AML-193 (cell line): ENCODE results near the gene PXDN.

Source experiments
- DNase-seq, 2 experiments: peaks; one replicate each; lab custom pipeline; 2025; lab: John Stamatoyannopoulos, UW

Gene PXDN

DNA sequence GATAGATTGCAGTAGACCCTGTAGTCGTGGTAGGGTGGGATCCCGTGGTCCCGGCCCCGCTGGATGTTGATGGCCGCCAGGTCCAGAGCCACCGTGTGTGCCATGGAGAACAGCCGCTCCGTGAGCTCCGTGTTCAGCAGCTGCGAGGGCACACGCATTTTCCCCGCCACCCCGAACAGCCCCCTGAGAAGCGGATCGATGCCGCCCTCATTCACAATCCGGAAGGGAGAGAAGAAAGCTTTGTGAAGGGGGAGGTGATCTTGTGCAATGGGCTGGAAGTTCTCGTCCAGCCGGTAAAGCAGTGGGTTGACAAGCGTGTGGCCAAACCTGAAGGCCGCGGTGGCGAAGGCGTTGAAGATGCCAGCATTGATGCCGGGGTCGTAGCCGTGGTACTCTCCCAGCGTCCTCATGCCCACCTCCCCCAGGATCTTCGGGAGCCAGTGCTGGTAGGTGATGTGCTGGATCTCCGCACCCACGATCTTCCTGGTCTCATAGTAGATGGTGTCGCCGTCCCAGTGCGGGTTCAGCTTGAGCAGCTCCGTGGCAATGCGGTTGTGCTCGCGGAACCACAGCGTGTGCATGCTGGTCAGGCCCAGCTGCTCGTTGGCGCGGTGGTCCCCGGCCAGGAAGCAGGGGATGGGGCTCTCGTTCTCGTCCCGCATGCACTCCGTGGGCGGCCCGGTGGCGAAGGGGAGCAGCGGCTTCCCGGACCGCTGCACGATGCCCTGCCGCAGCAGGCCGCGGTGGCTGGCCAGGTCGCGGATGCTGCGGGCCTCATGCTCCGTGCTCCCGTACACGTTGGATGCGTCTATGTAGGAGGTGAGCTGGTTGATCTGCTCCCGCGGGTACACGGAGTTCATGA, 95.8 kb downstream of the PXDN start:
- DNase-seq, result no peak

GRCh38 chr2:1647417-1648240, 96.7 kb downstream of the PXDN start:
- DNase-seq, result no peak

- DNase-seq, result no peak
Measured at GRCh38 chr2:1645761-1646476, 98.4 kb downstream of the PXDN start.

- no peak for DNase-seq
Measured at GRCh38 chr2:1644427-1644826, 99.9 kb downstream of the PXDN start.

DNA sequence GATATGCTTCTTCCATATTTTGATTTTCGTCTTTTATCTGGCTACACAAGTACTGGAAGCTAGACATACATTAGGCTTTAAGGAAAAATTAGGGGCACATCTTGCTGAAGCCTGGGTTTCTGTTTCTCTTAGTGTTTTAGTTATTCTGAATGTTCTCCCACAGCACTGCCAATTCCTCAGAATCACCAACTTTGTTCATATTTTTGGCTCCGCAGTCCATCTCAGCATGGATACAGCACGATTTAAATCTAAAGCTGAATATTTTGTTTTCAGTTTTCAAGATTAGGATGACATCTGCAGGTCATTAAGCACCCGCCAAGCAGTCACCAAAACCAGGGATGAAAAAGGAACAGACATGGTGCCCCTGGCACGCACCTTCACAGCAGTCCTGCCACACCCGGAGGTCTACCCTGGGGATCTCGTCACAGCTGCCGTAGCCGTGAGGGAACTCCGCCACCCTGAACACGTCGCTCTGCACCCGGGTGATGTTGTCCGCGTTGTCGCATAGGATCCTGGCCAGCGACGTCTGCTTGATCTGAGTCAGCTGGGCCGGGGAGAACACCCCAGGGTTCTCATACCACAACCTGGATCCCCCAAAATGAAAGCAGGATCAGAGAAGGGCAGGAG, 101.2 kb downstream of the PXDN start:
- DNase-seq, result no peak

GRCh38 chr2:1642066-1642861, 102.1 kb downstream of the PXDN start:
- no peak for DNase-seq

- DNase-seq, result no peak
Measured at GRCh38 chr2:1641523-1641922, 102.8 kb downstream of the PXDN start.

- DNase-seq, result no peak
Measured at GRCh38 chr2:1640301-1641135, 103.8 kb downstream of the PXDN start.

DNA sequence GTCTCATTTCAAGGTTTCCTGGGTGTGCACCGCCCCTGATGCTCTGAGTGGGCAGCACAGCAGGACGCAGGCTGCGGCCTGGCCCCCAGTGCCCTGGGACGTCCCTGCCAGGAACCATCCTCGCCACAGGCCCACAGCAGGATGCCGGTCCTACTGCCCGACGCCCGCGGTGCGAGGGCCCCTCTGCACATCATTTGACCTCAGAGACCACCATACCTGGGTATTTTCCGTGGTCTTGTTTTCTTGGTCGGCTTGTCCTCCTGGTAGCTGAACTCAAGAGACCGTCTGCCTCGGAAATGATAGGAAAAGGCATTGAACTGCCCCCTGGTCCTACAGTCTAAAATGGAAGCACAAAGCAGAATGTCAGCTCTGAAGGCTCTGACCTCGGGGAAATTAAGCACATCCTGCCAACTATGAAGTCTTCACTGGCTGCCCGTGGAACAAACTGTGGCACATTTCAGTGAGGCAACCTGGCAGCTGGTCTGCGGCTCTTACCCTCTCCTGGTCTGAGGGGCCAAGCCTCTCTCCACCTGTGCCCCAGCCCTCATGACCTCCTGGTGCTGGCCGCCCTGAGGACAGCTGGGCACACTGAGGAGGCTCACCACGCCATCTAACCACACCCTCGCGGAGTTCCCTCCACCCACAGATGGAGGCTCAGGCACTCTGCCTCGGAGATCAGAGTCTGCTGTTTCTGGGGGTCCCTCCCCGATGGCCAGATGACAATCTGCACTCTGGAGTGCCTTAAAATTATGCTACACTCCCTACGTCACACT, 105.0 kb downstream of the PXDN start:
- DNase-seq, result no peak

DNA sequence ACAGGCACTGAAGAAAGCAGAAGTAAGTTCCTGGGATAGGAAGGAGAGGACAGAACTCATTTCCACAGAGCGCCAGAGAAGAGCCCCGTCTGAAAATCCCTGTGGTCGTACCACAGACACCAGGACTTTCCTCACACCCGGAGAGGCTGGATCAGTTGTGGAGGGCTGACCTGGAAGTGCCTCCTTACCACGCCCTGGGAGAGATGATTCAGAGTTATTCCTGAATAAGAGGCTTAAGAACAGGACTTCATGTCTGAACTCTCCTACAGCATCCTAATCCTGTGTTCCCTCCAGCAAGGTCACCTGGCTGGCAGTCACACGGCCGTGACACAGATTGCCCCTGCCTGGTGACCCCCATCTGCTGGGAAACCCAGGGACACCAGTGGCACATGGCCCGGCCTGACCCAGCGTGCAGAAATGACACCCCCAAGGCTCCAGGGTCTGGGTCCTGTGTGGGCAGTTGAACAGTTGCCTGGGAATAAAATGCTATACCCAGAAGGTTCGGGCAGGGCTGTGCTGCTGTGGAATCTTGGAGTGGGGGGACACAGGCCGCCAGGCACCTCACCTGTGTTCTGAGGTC, 105.9 kb downstream of the PXDN start:
- DNase-seq, result no peak

DNA sequence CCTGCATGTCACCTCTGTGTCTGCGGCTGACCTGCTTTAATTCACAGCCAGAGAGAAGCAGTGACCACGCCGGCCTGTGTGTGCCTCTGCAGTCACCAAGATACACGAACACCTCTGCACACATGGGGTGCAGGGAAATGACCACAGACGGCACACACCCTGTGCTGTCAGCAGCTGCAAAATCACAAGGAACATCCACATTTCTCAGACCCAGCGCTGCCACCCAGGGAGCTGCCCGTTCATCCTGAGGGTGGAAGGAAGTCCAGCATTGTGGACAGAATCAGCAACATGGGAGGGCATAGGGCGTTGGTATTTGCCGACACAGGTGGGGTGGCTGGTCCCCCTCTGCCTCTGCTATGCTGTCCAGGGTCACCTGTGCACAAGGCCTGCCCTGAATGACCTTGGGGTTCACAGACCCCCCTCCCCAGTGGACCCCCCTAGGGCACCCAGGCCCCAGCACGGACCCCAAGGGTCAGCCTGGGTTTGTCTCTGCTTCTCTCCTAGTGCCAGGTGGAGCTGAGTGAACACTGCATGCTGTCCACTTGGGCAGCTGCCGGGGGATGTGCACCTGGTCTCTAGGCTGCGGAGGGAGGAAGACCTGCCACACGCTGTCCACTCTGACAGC, 107.4 kb downstream of the PXDN start:
- DNase-seq, result no peak

GRCh38 chr2:1635823-1636222, 108.5 kb downstream of the PXDN start:
- DNase-seq, result no peak

DNA sequence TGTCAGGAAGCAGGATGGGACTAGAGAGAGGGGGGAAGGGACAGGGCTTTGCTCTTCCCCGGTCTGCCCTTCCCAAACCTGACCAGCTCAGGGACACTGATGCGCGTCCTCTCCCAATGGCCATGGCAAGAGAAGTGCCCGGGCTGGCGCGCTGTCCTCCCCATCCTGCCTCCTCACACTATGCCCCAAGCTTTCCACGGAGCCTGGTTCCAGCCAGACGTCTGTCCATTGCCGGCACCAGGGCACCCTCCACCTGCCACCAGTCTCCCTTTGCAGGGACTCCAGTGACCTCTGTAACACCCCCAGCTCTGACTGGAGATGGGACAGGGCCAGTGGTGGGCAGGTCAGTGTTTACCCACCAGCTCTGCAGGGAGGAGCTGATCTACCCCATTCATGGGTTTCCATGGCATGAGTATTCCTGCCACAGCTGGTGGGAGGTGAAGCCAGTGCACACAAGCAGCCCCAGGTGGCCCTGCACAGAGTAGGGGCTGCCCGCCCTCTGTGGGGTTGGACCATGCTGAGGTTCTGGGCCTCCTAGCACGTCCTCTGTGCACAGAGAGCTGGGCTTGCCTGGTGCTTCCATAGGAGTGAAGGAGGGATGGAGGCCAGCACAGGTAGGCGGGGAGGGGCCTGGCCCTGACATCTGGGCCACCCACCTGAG, 109.5 kb downstream of the PXDN start:
- no peak for DNase-seq

DNA sequence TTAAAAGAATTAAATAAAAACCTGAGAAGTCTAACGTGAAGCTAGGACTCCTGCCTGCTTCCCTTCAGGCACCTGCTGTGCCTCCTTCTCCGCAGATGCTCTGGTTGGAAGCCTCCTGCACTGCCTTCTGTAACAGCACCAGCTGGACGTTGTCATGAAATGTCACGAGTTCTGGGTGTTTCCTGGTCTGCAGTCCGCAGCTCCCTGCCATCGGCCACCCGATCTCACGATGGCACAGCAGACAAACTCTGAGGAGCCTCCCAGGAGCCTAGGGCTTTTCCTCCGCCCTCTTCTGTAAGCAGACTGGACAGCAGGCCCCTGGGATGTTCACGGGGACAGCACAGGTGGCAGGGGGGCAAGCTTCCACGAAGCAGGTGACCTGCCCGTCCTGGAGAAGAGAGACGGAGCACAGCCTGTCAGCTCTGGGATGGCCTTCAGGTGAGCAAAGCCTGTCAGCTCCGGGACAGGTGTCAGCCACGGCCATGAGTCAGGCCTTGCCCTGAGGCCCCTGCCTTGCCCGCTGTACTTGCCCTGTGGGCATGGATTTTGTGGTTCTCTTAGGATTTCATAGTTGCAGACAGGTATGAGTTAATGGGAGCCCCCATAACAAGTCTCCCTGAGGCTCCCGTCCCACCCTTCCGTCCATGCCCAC, 110.3 kb downstream of the PXDN start:
- DNase-seq, result no peak

- DNase-seq, result no peak
Measured at GRCh38 chr2:1633092-1633671, 111.1 kb downstream of the PXDN start.

DNA sequence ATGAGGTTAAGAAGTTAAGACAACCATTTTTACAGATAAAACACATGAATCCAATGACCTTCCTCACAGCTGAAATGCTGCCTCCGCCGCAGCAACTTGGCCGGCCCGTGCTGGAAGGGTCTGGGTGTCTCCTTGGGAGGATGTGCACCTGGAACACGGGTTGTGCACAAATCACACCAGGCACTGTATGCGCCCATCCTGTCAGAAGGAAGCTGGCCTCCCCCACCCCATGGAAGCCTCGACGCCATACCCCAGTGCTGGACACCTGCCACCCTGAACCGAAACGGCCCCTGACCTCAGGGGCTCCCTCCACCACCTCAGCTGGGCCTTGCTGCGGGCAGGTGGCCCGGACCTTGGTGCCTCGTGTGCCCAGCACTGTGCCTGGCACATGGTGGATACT, 111.8 kb downstream of the PXDN start:
- DNase-seq, result no peak

DNA sequence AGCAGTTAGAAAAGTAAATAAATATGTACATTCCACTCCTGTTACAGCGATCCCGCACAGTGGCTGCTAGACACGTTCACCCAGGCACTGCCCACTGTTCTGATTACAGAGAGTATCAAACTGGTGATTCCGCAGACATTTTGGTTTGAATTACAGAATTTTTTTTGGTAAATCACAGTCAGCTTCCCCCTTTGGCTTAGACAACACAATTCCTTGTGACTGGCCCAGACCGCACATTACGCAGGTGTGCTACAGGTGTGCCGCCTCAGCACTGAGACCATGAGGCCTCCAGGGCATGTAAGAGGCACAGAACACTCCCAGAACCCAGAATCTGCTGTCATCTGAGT, 112.3 kb downstream of the PXDN start:
- no peak for DNase-seq
